Measurements from ENCODE around the gene RND1.

DNA sequence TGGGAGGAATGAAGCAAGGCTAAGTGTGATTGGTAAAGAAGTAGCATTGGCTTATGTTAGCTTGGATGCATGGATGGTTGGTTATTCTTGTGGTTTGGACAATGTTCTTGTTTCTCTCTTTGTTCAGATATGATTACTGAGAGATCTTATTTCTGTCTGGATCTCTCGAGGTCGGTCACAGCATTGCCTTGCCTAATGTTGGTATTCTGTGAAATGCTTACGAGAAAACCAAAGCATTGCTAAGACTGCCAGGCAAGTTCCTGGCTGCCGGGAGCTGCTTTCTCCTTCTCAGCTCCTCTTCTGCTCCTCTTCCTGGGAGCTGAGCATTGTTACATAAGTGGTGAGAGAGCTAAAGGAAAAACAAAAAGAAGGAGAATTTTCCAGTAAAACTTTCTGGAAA is 7.4 kb upstream of the RND1 start:
- no peak for TF ChIP-seq POLR2AphosphoS5 (IDR thresholded peaks at IDR 0.05)
- TF ChIP-seq POLR2A (IDR thresholded peaks at IDR 0.05) = no peak
